Stomach (tissue), 4 donors: ENCODE results near the gene KIF3B.

Experiments used
- POLR2A ChIP-seq, 4 donors: fragments of 450-650 bp; IDR thresholded peaks; one replicate each; pipeline ENCODE4 v1.6.1; 2016; ENCODE audit warnings: antibody characterized with exemption in 4 of 4, control low read depth in 2 of 4, mild to moderate bottlenecking in 1 of 4, moderate library complexity in 1 of 4
- POLR2AphosphoS5 ChIP-seq, 3 donors: sonication (generic); formaldehyde crosslinking; IDR thresholded peaks; one replicate each; pipeline ENCODE4 v1.6.1; 2016; ENCODE audit warnings: antibody characterized with exemption in 3 of 3
- TF ChIP-seq, protein P1 (sequence below), 7 experiments: fragments of 450-650 bp in 4 of 7; fragments of 200-600 bp in 3 of 7; sonication (generic) in 3 of 7; IDR thresholded peaks; one replicate each; pipeline ENCODE4 v1.5.1; 2016 to 2019; ENCODE audit warnings: antibody characterized with exemption in 7 of 7, control low read depth in 2 of 7, mild to moderate bottlenecking in 1 of 7

DNA sequence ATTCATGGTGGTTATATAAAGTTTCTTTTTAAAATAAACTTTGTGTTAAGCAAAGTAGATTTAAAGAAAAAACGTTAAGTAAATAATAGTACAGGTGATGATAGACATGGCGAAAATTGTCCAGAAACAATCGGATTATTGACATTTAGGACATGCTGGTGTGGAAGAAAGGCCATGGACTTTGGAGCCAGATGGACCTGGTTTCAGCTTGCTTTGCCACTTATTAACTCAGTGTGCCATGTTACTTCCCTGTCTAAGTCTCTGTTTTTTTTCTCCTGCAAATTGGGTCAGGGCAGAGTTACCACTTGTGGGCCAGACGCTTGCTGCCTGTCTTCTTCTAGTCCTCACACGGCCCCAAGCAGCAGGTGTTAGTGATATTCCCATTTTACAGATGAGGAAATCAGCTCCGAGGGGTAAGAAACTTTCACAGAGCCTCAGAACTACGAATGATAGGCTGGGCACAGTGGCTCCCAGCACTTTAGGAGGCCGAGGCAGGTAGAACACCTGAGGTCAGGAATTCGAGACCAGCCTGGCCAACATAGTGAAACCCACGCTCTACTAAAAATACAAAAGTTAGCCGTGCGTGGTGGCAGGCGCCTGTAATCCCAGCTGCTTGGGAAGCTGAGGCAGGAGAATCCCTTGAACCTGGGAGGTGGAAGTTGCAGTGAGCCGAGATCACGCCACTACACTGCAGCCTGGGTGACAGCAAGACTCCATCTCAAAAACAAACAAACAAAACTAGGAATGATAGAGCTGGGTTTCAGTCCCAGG is 12.4 kb downstream of the KIF3B start:
- no peak for TF ChIP-seq POLR2A (IDR thresholded peaks at IDR 0.05)
- TF ChIP-seq, protein P1, sequence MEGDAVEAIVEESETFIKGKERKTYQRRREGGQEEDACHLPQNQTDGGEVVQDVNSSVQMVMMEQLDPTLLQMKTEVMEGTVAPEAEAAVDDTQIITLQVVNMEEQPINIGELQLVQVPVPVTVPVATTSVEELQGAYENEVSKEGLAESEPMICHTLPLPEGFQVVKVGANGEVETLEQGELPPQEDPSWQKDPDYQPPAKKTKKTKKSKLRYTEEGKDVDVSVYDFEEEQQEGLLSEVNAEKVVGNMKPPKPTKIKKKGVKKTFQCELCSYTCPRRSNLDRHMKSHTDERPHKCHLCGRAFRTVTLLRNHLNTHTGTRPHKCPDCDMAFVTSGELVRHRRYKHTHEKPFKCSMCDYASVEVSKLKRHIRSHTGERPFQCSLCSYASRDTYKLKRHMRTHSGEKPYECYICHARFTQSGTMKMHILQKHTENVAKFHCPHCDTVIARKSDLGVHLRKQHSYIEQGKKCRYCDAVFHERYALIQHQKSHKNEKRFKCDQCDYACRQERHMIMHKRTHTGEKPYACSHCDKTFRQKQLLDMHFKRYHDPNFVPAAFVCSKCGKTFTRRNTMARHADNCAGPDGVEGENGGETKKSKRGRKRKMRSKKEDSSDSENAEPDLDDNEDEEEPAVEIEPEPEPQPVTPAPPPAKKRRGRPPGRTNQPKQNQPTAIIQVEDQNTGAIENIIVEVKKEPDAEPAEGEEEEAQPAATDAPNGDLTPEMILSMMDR (IDR thresholded peaks at IDR 0.05): no peak
- TF ChIP-seq POLR2AphosphoS5 (IDR thresholded peaks at IDR 0.05): peak in 1 of 3 donors; percentile 34
